HG02885 (cell line): ENCODE measurements around the gene EPHB6.
A peak's percentile ranks its signal among the peaks of the same experiment; 100 is the strongest.

ENCODE experiments used
- ATAC-seq: cut with Tn5 transposase; IDR thresholded peaks from one replicate; pipeline ENCODE4 v1.9.1; 2021; ENCODE audit warnings: mild to moderate bottlenecking; ENCODE audit not compliant: unreplicated experiment, poor library complexity

The EPHB6 gene

DNA sequence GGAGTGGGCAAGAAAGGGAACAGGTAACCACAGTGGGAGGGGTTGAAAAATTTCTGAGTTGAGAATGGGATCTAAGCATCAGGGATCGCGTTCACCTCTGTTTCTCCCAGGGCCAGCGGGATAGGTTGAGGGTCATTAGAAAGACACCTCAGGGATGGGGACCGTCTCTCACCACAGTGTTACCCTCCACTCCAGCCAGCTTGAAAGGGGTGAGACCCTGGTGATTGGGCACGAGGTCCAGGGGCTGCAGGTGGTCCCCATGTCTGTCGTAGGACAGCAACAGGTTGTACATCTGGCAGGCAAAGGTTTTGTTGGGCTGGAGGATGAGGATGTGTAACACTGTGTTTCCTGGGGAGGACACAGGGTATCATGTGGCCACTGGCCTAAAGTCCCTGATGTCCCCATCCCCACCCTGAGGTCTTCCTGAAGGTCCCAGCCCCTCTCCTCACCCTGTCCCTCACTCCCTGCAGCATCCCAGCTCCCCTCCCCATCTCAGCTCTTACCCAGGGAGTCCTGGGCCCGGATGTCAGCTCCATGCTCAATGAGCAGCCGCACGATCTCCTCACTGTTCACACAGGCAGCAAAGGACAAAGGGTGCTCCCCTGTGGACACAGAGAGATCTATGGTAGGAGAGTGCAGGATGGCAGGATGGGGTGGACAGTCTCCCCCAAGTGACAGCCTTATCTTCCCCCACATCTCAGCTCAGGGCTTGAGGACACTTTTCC lies 21.5 kb downstream of the EPHB6 start:
- ATAC-seq, result no peak

DNA sequence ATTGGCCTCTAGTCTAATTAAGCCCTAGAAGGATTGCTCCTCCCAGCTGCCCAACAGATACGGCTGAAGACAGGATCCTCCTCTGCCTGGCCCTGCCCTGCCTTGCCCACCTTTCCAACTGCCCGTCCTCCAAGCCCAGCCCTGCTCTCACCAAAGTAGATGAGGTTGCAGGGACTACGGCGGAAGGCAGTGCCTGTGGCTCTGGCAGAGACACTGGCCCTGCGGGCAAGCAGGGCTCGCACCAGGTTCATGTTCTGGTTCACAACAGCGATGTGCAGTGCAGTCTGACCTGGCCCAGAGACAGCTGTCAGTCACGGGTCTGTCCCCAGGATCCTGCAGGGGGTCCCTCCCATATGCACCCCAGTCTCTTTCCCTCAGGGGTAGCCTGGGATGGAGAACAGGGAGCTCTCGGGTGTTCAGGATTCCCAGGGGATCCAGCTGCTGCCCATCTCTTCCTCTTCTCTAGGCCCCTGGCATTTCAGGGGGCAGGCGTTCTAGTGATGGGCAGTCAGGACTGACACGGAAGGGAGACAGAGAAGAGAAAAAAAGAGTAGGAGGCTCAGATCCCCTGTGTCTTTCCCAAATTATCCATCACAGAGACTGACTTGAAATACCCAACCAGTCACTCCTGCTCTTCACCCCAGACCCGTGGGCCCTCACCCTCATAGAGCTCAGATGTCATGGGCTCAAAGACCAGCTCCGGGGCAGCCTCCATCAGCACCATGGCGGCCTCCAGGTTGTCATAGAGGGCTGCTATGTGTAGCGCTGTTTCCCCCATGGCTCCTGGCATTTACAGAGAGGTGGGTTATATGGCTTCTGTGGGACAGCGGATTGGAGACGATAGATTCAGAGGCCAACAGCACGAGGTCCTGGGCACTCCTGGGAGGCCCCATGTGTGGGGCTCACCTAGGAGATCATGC lies 22.4 kb downstream of the EPHB6 start:
- no peak for ATAC-seq

DNA sequence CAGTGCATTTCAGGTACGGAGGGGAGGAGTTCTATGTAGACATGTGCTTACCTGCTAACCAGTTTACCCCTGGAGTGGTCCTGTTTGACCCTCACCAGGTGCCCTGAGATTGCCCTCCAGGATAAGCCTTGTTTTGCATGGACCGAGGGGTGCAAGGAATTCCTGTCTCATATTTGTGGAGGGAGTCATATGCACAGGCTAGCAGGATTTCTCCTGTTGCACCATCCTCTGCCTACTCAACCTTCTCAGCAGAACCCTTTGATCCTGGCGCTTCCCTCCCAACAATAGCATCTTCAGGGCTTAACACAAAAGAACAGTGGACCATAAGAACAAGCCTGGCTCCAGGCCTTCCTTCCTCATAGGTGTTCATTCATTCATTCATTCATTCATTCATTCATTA lies 23.4 kb downstream of the EPHB6 start:
- no peak for ATAC-seq

DNA sequence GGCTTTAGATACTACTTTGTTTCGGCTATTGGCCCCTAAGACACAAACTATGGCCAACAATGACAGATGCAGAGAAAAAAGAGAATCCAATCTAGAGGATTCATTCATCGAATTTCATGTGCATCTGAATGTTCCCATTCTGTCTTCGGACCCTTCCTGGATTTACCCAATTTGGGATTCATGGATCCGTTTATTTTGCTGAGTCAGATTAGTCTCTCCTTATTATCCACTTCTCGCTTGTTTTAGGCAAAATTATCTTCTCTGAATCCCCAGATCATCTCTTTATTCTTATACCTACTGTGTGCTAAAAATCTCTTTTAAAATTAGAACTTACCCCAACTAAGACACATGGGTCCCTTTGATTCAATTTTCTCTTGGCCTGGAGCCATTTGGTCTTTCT lies 24.2 kb downstream of the EPHB6 start:
- no peak for ATAC-seq

DNA sequence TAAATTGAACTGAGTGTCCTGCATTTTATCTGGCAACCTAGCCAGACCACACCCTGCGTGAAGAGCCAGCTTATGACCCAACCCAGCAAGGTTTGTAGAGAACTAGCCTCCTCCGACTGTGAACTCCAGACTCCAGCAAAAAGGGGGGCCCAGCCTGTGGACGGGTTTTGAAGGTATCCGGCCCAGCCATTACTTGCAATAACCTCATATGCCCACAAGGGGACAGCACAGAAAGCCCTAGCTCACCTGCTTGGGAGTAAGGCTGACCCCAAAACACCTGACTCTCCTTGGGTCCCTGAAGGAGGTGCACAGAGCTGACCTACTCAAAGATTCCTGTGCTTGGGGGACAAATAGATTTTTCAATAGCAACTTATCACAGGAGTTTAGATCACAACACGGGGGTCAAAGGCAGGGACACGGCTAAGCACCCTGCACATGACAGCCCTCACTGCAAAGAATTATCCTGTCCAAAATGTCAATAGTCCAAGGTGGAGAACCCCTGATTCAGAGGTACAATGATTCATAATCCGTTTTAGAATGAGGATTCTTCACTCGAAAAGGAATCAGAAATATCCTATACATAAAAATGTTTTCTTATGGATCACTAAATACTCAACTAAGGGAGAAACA lies 26.1 kb downstream of the EPHB6 start:
- ATAC-seq, result peak; percentile 81

DNA sequence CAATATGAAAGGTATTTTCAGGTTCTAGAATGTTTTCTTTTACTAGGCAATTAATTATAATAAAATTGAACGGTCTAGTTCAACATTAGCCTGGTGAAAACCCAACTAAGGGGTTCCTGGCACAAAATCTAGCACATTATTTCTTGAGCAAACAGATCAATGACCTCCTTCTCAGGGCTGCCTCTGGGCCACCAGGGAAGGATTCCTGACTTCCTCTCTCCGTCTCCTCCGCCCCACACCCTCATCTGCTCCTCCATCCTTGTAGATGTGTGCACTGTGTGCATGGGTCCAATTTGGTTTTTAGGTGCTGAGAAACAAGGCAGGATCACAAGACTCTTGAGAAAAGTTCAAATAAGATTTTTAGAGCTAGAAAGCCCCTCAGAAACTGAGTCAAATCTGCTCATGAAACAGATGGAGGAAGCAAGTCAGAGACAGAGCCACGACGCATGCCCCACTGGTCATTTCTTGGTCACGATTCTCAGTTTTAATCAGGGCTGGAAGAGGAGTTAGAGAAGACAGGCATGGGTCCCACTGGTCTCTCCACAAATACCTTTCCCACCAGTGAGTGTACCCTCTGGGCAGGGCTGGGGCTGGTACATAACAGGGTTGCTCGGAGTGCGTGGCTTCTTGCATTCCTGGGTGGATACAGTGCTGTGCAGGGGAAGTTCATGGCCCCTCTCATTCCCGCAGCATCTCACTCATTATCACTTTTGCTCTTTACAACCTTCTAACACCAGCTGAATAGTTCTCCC lies 26.9 kb downstream of the EPHB6 start:
- ATAC-seq, result no peak

DNA sequence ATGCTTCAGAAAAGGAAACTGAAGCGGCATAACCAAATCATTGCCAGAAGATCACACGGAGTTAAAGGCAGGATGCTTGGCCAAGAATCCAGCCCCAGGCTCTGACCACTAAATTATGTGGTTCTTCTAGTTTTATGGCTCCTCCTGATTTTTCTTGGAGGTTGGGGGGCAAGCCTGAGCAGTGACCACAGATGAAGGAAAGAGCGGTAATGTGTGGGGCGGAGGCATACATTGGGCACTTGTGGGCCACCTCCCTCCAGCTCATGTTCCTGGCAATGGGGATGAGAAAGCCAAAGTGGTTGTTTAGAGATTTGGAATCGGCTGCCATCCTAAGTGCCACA lies 27.4 kb downstream of the EPHB6 start:
- no peak for ATAC-seq

DNA sequence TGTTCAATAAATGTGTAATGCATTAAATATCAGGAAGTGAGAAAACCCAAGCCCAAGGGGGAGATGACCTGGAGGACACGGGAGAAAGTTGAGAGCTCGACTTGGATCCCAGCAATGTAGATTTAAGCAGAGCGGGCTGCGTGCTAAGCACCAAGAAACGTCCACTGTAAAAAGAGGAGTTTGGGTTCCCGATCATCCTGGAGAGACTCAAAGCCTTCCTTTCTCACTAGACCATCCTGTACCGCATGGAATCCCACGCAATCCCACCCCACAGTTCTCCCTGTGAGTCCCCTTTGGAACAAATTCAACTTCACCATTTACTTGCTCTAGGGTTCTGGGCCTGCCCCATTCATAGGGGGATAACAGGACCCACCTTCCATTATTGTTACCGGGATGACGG lies 28.3 kb downstream of the EPHB6 start:
- no peak for ATAC-seq

DNA sequence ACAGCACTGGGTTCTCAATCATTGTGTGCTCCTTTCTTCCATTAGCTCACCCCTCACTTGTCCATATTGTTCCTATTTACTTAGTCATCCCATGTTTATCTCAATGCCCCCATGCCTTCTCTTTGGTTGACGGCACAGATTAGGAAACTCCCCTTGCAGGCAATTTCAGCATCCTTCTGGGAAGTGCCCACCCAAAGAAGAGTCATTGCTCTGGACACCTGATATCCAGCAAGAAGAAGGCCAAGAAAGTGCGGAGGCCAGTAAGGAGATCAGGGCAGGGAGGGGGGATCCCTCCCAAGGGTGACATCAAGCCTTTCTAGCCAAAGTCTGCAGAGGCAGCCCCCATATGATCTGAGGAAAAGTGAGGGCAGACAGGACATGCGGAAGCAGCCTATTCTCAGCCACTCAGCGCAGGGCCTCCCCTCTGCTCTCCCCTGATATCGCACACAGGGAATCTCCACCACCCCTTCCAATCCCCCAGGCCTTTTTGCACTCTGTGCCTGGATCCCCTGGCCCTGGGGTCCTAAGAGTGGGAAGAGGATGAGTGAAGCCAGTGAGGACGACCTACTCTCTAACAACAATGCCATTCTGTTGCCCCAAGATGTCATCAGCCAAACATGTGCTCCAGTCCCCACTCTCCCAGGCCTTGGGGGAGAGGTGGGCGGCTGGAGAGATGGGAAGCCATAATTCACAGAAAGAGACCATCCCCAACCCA lies 28.9 kb downstream of the EPHB6 start:
- ATAC-seq, result no peak

DNA sequence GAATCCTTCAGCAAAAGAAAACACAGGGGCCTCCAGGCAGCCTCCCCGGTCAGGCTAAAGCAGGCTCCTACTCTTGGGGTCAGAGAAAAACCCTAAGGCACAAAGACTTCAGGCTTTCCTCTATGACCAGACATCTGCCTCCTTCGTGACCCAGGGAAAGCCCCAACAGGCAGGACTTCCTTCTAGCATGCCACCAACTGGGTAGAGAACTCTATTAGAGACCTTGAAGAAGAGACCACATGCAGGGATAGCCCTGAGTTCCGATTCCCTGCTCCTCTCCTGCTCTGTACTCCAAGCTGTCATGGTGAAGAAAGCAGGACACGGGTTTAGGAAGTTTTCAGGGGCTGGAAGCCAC lies 29.4 kb downstream of the EPHB6 start:
- ATAC-seq, result no peak

DNA sequence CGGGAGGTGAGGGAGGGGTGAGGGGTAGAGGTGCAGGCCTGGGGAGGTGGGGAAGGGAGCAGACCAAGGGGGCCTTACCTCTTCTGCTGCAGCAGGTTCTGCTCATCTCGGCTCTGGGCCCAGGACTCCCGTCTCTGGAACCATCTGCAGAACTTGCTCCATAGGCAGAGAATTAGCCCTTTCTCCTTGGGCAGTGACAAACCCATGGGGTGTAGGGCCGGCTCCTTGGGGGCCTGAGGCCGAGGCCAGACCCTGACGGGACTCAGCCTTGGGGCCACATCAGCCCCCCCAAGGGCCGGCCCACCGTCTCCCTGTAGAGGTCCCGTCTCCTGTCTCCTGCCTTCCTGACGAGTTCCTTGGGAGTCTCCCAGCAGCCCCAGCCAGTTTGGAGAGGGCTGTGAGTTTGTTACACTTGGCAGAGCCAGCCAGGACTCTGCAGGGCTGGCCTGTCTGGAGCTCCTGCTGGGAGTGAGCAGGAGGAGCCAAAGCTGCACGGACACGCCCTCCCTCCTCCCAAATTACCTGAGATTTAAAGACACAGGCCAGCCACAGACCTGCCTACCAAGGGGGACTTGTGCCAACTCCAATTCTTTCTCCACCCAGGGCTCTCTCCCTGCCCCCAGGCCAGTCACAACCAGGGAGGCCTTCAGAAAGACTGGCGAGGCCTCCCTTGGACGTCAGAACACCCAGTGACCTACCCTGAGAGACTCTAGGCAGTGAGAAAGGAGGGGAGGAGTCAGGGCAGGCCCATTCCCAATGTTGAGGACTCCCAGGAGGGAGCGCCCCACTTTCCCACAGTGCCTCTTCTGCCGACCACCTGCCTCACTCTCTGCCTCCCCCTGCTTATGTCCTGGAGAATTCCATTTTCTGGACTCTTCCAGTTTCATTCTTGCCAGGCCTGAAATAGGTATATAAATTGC lies 30.7 kb downstream of the EPHB6 start, which contains the start of gene TRPV6:
Gene TRPV6, minus strand, starts transcription at position 435 of the 920 bp plus-strand sequence.
- ATAC-seq, result no peak

DNA sequence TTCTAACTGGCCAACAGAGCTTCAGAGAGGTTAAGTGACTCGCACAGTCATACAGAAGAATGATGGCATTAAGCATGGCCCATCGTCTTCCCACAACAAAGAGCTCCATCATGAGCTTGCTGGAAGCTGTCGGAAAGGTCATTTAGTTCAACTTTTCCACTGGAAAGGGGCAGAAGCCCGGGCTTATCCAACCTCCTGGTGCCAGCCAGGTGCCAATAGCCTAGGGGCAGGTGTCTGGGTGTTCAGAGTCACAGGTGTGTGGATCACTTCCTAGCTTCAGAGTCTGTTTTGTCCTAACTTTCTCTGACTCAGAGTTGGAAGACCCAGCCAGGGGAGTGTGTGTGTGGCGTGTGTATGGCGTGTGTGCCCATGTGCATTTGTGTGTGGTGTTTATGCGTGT lies 32.0 kb downstream of the EPHB6 start:
- ATAC-seq, result no peak

DNA sequence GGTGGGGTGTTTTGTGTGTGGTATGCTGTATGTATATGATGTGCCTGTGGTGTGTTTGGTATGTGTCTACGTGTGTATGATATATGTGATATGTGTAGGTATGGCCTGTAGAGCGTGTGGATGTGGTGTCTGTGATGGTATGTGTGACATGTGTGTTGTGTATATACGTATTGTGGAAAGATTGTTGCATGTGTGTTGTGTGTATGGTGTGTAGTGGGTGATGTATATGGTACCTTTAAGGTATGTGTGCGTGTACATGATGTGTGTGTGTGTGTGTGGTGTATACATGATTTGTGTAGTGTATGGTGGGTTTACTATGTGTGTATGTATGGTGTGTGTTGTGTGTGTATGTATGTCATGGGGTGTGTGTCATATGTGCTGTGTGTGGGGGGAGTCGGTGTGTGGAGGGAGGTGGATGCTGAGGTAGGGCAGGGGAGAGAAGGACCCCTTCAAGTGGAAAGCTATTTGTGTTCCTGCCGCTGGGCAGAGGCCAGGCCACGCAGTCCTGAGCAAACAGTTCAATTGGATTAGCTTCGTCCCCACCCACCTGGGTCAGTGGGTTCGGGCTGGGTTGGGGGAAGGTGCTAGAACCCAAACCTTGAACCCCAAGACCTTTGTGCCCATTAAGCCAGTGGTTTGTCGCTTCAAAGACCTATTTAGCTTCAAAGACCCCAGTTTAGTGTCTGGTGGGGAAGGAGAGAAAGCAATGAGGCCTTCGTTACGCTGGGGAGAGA lies 32.6 kb downstream of the EPHB6 start:
- ATAC-seq, result no peak

DNA sequence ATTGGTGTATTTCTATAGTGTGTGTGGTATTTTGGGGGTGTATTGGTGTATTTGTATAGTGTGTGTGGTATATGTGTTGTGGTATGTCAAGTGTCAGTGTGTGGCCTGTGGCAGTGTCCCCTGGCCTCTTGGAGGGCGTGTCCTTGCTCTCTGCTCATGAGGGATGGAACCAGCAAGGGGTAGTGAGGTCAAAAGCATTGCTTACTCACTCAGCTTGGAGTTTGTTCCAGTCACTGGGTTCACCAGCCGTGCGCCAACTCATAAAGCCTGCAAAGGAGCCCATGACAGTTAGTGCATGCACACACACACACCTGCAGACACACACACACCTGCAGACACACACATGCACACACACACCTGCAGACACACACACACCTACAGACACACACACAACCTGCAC lies 34.9 kb downstream of the EPHB6 start:
- no peak for ATAC-seq

DNA sequence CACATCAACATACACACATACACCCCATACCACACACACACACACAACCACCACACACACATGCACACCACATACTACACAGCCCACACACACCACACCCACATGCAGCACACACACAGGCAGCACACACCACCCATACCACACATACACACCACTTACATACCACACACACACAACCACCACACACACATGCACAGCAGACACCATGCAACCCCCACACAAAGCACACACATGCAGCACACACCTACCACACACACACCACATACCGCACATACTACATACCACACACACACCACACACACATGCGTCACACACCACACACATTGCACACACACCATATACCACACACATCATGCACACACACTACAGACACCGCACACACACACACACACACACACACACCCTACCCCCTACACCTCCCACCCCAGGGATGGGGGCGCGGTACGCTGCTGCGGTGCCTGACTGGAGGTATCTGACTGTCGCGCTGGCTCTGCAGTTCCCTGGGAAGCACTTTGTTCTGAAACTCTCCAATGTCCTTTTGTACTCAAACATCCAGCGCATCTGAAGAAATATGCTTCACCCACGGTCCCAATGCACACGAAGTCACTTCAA lies 36.1 kb downstream of the EPHB6 start:
- ATAC-seq, result no peak

DNA sequence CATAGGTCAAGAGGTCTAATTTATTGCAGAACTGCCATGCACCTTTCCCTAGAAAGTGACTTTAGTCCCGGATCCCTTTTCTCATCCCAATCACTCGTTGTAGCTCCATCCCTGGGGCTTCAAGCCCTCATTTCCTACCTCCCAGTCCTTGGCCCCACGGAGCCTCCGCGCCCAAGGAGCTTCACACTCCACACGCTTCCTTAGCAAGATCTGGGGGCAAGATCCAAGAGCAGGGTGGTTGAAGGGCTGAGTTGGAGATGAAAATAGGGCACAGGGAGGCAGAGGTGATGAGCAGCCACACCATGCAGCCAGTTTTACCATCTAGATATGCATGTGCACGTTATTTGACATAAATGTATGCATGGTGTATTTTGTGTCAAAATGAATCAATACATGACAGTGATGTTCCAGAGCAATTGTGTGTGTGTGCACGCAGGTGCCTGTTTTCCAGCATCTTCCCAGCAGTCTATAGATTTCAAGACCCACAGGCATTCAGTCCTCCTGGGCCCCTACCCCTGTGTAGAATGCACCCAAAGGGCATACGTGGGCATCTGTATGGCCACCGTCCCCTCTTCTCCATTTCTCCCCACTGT lies 36.7 kb downstream of the EPHB6 start:
- ATAC-seq, result no peak

DNA sequence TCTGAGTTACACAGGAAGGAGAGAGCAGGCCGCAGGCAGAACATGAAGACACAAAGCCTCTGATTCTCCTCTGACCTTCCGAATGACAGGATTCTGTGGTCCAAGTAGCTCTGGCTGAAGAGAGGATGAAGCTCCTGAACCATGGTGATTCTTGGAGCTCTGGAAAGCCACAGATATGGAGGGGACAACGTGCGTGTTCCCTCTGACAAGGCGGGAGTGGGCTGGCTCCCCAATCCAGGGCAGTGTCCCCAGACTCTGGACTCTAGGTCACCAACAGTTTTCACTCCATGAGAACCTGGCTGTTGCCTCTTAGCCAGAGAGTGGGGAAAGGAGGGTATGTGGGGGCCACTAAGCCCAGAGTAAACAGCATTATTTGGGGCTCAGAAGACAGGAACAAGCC lies 38.1 kb downstream of the EPHB6 start:
- ATAC-seq, result no peak
